Smooth muscle cell of the brain vasculature (primary cell): ENCODE results near the gene EPN2.

Experiments
- DNase-seq: peaks from one replicate; pipeline ENCODE4 v3.0.0-alpha.2; 2012; ENCODE audit warnings: low read depth, low spot score

EPN2 gene

GRCh38 chr17:19365833-19366636 is 128.9 kb downstream of the EPN2 start:
- no peak for DNase-seq

DNA sequence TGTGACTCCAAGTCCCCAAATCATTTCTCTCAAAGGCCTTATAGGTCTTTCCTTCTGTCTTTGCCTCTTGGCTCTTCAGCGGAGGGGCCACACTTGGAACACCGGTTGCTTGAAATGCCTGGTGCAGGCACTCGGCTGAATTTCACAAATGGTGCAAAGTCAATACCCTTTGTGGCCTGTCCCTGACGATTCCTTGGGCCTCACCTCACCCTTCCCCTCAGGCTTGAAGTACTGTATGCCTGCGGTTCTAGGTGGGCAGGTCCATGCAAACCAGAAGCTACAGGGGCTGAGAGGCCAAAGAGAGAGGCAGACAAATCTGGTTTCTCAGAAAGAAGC is 129.4 kb downstream of the EPN2 start:
- no peak for DNase-seq

DNA sequence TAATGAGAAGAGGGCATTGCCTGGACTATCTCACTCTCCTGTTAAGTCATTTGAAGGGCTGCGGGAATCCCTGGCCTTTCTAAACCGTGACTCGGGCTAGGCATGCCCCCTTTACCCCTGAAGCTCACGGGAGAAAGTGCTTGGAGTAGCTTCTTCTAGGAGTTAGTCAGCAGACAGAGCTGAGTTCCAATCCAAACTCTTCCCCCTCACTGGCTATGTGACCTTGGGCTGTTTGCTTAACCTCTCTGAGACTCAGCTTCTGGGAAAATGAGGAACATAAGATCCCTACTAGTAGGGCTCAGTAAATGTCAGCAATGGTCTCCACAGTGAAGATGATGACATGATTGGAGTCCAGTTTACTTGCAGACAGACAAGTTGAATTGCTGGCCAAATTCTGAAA is 131.1 kb downstream of the EPN2 start:
- DNase-seq, result no peak

GRCh38 chr17:19369107-19369778 is 132.1 kb downstream of the EPN2 start:
- DNase-seq, result no peak

DNA sequence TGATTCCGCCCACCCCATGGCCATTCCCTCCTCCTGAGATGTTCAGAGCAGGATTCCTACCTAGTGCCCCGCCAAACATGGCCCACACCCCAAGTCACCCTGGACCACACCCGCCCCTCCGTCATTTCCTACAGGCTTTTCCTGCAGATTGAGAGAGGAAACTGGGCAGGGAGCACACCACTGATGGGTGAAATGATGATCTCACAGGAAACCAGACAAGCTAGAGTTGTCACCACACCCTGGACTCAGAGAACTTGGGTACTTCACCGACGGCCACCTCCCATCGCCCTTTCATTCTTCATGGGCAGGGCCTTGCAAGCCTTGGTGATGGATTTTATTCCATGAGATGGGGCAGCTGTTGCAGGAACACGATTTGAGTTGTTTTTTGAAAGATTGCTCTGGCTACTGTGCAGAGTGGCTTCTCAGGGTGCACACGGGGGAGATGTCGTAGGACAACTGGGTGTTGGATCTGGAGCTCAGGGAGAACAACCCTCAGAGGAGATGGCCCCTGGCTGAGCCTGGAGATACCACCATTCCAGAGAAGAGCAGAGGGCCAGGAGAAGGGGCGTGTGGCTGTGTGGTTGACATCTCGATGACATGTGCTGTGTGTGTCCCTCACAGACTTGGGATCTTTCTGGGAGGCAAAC is 132.8 kb downstream of the EPN2 start:
- DNase-seq, result no peak

DNA sequence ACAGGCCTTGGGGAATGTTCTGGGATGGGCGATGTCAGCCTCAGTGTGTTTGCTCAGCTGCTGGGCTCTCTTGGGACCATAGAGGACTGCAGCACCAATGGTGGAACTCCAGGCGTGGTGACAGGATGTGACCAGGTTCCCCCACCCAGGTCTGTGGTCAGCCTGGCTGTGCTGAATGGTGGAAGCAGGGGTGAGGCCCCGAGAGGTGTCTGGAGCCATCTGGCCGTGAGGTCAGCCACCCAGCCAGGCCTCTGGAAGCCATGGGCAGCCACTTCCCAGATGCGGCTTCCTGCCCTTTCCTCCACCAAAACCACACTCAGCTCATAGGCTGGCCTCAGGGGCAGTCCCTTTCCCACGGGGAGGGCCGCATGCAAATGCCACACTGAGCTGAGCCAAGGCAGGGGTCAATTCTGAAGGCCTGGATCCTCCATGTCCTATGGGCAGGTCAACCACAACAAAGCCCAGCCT is 133.4 kb downstream of the EPN2 start:
- DNase-seq, result no peak

DNA sequence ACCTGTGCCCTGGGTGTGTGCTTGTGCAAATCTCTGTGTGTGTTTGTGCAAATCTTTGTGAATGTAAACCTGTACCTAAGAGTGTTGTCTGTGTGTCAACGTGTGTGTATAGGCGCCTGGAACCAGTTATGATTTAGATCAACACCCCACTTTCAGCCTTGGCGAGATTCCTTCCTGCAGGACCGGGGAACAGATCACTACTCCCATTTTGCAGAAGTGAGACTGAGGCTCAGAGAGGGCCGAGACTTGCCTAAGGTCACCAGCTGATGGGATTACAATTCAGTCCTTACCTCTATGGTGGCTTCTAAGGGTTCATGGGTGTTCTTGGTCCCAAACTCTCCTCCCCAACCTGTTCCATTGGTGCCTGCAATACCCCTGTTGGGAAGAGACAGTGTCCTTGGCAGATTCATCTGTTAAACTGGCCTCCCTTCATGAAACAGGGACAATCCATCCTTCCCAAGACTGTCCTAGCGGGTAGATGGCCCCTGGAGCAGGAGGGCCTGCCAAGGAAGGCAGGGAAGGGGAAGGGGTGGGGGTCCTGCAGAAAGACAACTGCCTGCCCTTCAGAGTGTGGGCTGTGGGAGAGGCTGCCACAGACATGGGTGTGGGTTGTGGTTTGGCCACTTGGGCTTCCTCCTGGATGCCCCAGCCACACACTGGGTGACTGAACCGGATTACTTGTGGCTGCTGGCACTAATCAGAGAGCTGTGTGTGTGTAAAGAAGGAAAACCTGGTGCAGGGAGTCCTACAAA is 134.3 kb downstream of the EPN2 start:
- DNase-seq, result no peak

DNA sequence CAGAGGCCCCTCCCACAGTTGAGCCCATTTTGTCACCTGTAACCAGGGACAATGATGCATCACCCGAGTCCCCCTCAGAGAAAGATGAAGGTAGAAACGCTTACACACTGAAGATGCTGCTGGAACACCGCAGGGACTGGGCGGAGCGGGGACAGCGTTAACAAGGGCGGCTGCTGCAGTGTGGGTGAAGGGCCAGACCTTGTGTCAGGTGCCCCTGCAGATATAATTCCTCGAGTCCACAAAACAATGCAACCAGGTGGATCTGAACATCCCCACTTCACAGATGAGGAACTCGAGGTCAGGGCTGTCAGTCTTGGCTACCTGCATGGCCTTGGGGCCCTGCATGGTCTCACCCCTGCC is 134.8 kb downstream of the EPN2 start:
- DNase-seq, result no peak

GRCh38 chr17:19372439-19372838 is 135.3 kb downstream of the EPN2 start:
- no peak for DNase-seq

DNA sequence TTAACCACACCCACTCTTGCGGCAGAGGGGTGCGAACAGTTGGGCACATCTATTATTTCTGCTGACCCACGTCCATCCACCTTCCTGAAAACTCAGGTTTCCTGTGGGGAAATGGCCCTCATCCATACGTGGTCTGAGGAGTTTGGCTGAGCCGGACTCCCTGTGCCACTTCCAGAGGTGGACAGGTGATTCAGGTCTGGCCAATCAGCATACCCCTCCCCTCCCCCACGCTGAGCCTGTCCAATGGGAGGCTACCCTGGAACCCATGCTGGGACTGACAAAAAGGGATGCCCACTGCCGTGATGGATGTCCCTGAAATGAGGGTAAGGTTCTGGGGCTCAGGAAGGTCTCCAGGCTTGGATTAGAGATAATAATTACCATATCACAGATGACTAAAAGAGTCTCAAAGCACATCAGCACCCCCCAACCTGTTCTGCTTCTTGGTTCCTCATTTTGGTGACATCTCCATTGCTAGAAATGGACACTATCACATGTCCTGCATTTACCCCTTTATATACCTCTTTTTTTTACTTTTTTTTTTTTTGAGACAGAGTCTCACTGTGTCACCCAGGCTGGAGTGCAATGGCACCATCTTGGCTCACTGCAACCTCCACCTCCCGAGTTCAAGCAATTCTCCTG is 135.8 kb downstream of the EPN2 start:
- DNase-seq, result no peak

DNA sequence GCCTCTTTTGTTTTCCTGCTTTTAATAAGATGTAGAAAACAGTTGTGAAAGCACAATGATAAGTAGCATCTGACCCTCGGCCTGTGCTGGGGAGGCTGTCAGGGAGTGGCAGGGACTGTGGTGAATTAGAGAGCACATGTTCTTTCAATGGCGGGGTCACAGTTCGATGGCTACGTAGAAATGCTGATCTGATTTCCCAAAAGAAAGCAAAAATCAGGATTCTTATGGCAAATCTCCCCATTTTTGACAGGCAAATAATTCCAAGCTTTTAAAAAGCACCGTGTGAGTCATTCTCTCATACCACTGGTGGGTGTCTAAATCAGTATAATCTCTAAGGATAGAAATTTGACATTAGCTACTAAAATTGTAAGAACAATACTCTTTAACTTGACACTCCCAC is 137.0 kb downstream of the EPN2 start:
- no peak for DNase-seq

GRCh38 chr17:19375732-19376131 is 138.6 kb downstream of the EPN2 start:
- no peak for DNase-seq

GRCh38 chr17:19376811-19377210 is 139.6 kb downstream of the EPN2 start:
- DNase-seq, result no peak

DNA sequence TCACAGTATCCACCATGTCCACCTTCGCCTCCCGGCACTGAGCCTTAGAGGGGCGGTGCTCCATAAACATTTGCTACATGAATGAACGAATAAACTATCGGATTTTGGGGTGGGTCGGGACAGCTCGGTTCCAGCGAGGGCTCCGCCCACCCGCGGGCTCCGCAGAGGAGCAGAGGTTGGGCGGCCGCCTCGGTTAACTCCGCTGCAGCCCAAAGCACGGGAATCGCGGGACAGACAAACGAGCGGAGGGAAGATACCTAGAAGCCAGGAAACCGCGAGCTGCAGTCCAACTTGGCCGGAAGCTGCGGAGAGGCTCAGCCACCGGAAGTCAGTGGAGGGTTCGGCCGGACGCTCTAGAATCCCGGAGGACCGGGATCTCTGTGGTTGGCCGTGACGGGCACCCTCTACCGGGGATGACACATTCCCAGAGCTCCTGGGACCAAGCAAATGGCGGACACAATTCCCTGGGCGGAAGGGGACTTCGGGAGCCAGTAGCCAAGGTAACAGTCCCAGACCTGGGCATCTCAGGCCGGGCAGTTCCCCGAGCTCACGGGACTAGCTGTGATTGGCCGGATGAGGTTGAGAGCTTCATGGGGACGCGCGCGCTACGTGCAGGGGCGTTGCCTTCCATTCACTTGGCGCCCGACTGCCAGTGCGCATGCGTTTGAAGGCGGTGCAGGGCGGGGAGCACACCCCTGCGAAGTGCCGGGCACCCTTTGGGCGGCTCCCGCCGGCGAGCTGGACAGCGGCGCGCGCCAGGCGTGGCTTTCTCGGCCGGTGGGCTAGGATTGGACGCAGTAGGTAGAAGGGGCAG is 140.6 kb downstream of the EPN2 start:
- peak; percentile 96 for DNase-seq

DNA sequence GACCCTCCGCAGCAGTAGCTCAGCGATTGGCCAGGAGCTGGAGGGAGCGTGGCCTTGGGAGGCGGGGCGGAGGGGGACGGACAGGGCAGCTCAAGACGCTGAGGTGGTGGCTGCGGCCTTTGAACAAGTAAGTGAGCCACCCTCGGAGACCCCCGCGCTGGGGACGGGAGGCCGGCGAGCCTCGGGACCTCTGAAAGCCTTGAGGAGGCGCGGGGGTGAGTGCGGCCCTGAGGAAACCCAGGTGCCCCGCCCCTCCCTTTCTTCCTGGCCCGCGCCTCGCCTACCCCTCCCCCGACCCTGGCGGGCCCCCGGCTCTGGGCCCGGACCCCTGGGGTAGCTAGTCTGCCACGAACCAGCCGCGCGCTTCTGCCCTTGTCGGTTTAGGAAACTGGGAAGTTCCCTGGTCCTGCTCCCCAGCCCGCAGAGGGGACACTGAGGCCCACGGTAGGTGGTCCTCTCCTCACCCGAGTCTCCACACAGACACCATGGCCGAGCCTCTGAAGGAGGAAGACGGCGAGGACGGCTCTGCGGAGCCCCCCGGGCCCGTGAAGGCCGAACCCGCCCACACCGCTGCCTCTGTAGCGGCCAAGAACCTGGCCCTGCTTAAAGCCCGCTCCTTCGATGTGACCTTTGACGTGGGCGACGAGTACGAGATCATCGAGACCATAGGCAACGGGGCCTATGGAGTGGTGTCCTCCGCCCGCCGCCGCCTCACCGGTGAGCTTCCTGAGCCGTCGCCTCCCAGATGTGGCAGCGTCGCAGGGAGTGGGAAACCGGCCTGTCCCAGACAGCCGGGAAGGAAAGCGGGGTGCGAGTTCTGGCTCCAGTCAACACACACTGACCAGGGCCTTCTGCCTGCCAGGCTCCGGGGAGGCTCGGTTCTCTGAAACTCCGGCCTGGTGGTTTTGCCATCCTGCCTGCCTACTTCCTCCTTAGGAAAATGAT is 141.5 kb downstream of the EPN2 start, which contains the start of gene MAPK7:
Gene MAPK7, plus strand, starts transcription at position 83 of the 945 bp plus-strand sequence. Its CDS starts 403 bp downstream, at position 486.
- no peak for DNase-seq

- DNase-seq, result no peak
These were observed 142.3 kb downstream of the EPN2 start for GRCh38 chr17:19379361-19380065.

DNA sequence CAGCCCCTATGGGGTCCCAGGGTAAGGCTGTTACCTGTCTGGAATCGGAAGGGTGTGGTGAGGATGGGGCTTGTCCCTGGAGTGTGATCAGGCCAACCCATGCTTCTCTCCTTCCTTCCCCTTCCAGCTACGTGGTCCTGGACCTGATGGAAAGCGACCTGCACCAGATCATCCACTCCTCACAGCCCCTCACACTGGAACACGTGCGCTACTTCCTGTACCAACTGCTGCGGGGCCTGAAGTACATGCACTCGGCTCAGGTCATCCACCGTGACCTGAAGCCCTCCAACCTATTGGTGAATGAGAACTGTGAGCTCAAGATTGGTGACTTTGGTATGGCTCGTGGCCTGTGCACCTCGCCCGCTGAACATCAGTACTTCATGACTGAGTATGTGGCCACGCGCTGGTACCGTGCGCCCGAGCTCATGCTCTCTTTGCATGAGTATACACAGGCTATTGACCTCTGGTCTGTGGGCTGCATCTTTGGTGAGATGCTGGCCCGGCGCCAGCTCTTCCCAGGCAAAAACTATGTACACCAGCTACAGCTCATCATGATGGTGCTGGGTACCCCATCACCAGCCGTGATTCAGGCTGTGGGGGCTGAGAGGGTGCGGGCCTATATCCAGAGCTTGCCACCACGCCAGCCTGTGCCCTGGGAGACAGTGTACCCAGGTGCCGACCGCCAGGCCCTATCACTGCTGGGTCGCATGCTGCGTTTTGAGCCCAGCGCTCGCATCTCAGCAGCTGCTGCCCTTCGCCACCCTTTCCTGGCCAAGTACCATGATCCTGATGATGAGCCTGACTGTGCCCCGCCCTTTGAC is 143.5 kb downstream of the EPN2 start:
- DNase-seq, result no peak

DNA sequence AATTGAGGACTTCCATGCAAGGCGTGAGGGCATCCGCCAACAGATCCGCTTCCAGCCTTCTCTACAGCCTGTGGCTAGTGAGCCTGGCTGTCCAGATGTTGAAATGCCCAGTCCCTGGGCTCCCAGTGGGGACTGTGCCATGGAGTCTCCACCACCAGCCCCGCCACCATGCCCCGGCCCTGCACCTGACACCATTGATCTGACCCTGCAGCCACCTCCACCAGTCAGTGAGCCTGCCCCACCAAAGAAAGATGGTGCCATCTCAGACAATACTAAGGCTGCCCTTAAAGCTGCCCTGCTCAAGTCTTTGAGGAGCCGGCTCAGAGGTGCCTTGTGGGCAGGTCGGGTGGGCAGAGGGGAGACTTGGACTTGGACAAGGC is 144.2 kb downstream of the EPN2 start:
- no peak for DNase-seq
